Breast epithelium (tissue), 4 donors: ENCODE results near the gene FBXL15. TPM values are rescaled to one million over a fixed set of nuclear protein-coding genes. Genes with fewer than 3 reads are reported as not detected.

Source experiments
- DNase-seq, 2 donors: peaks; one replicate each; pipeline ENCODE4 v3.0.0-alpha.2; 2019; ENCODE audit warnings: low spot score in 2 of 2
- H3K27ac ChIP-seq, 2 donors: fragments of 200-600 bp; sonication (generic) in 1 of 2; one replicate each; pipeline ENCODE4 v1.5.1; 2016 to 2019; ENCODE audit warnings: mild to moderate bottlenecking in 1 of 2
- H3K27me3 ChIP-seq, 2 donors: fragments of 200-600 bp; sonication (generic) in 1 of 2; one replicate each; pipeline versions ENCODE4 v1.5.1 to v1.6.0; 2017 to 2019; ENCODE audit warnings: control low read depth in 1 of 2, mild to moderate bottlenecking in 1 of 2
- H3K36me3 ChIP-seq: fragments of 200-600 bp; one replicate; pipeline ENCODE4 v1.5.1; 2019
- H3K4me1 ChIP-seq, 2 donors: fragments of 200-600 bp; sonication (generic); one replicate each; pipeline ENCODE4 v1.5.1; 2016 to 2019; ENCODE audit warnings: control low read depth in 1 of 2
- H3K4me3 ChIP-seq, 3 donors: fragments of 200-600 bp; sonication (generic); 1 replicate in 2 of 3; 2 replicates in 1 of 3; pipeline ENCODE4 v1.5.1; 2016 to 2019; ENCODE audit warnings: mild to moderate bottlenecking in 3 of 3, moderate library complexity in 2 of 3
- H3K9me3 ChIP-seq, 2 donors: fragments of 200-600 bp; sonication (generic) in 1 of 2; one replicate each; pipeline ENCODE4 v1.5.1; 2016 to 2019; ENCODE audit warnings: control low read depth in 1 of 2
- CTCF ChIP-seq, 3 donors: fragments of 450-650 bp; IDR thresholded peaks; one replicate each; pipeline ENCODE4 v1.5.1; 2016 to 2017; ENCODE audit warnings: antibody characterized with exemption in 3 of 3, mild to moderate bottlenecking in 3 of 3, moderate library complexity in 3 of 3
- POLR2A ChIP-seq: fragments of 450-650 bp; IDR thresholded peaks from one replicate; pipeline ENCODE4 v1.6.1; 2016; ENCODE audit warnings: antibody characterized with exemption, mild to moderate bottlenecking, moderate library complexity
- POLR2AphosphoS5 ChIP-seq, 3 donors: sonication (generic); formaldehyde crosslinking; IDR thresholded peaks; one replicate each; pipeline ENCODE4 v1.6.1; 2017; ENCODE audit warnings: antibody characterized with exemption in 3 of 3
- intact Hi-C: fragments of 100-400 bp; cut with DNase I; formaldehyde crosslinking; loops from one replicate; pipeline ENCODE4 v1.15.1; 2023; ENCODE audit warnings: low total_unique reads
- total RNA-seq, 3 donors: library from RNA; depleted of rRNA; stranded (reverse); fragments of >200 nt; gene quantifications; one replicate each; pipeline ENCODE4 v1.1.0, GENCODE V29; 2016

Gene FBXL15
- total RNA-seq, 3 donors from 2014 or later: 16.8 to 24.8 (median 21.0) TPM

- intact Hi-C loops: no loop called here
- TF ChIP-seq POLR2AphosphoS5 (IDR thresholded peaks at IDR 0.05) (no peak), POLR2A (no peak), CTCF (IDR thresholded peaks at IDR 0.05) (no peak)
- no peak for DNase-seq
- no peaks in the 10 kb centered on the region for H3K36me3 ChIP-seq
- no peak overlapping the region for H3K27ac ChIP-seq
- H3K4me1 ChIP-seq: peaks cover 5 to 6% of the 10 kb centered on the region in 2 donors
- H3K27me3 ChIP-seq: peaks cover 0 to 65% of the 10 kb centered on the region in 2 donors
- no peak overlapping the region for H3K4me3 ChIP-seq
- H3K9me3 ChIP-seq: no peaks in the 10 kb centered on the region
Measured at GRCh38 chr10:102416283-102416682, 4.4 kb upstream of the FBXL15 start.

- H3K36me3 ChIP-seq: no peaks in the 10 kb centered on the region
- peaks cover 5 to 6% of the 10 kb centered on the region in 2 donors for H3K4me1 ChIP-seq
- no peak for DNase-seq
- H3K4me3 ChIP-seq: no peak overlapping the region
- H3K27me3 ChIP-seq: peaks cover 0 to 61% of the 10 kb centered on the region in 2 donors
- no peaks in the 10 kb centered on the region for H3K9me3 ChIP-seq
- no peak for TF ChIP-seq POLR2A
- TF ChIP-seq CTCF (IDR thresholded peaks at IDR 0.05): no peak
- TF ChIP-seq POLR2AphosphoS5 (IDR thresholded peaks at IDR 0.05): no peak
- H3K27ac ChIP-seq: no peak overlapping the region
- intact Hi-C loops: no loop called here
Measured at GRCh38 chr10:102416695-102417094, 3.9 kb upstream of the FBXL15 start.

GRCh38 chr10:102418622-102419268 is 1.9 kb upstream of the FBXL15 start, which contains the start of gene PSD:
TSS of gene PSD (minus strand) at chr10:102418785. CDS start at chr10:102417038, 1,747 bp downstream.
- Histone ChIP-seq H3K4me3 (peak within 1 kb of the TSS; percentile 83 to 94 (median 90)), H3K4me1 (peaks cover 5 to 11% of the 10 kb centered on the region in 2 donors), H3K36me3 (no peaks in the 10 kb centered on the region), H3K9me3 (no peaks in the 10 kb centered on the region), H3K27ac (no peak within 1 kb of the TSS), H3K27me3 (peaks cover 0 to 44% of the 10 kb centered on the region in 2 donors)
- TF ChIP-seq POLR2AphosphoS5 (IDR thresholded peaks at IDR 0.05): no peak
- TF ChIP-seq CTCF (IDR thresholded peaks at IDR 0.05): no peak
- TF ChIP-seq POLR2A: no peak
- DNase-seq: no peak
- intact Hi-C loops: no loop called here

- Histone ChIP-seq H3K27me3 (peaks cover 0 to 39% of the 10 kb centered on the region in 2 donors), H3K4me3 (peak overlapping the region; percentile 83 to 94 (median 90)), H3K36me3 (no peaks in the 10 kb centered on the region), H3K27ac (peak overlapping the region in 1 of 2 donors; percentile 96), H3K4me1 (peaks cover 5 to 11% of the 10 kb centered on the region in 2 donors), H3K9me3 (no peaks in the 10 kb centered on the region)
- no peak for DNase-seq
- intact Hi-C loops: no loop called here
- TF ChIP-seq POLR2A: no peak
- no peak for TF ChIP-seq CTCF (IDR thresholded peaks at IDR 0.05)
- TF ChIP-seq POLR2AphosphoS5 (IDR thresholded peaks at IDR 0.05): no peak
Measured at GRCh38 chr10:102419269-102420180, 1.1 kb upstream of the FBXL15 start.
